Measurements from ENCODE around the gene YRDC.

Gene YRDC

GRCh38 chr1:37845049-37845646 lies 37.1 kb upstream of the YRDC start:
- Histone ChIP-seq H3K4me3 (ENCODE audit: low read depth in 1 of 2, low read length in 2 of 2) (no peak overlapping the region), H3K36me3 (ENCODE audit: control insufficient read depth in 1 of 2, insufficient read depth in 2 of 2, low read length in 2 of 2) (peaks cover 0 to 13% of the 10 kb centered on the region in 2 donors), H3K9me3 (ENCODE audit: control insufficient read depth in 1 of 2, low read length in 2 of 2) (no peaks in the 10 kb centered on the region), H3K27ac (ENCODE audit: low read depth, low read length) (no peak overlapping the region), H3K4me1 (ENCODE audit: control insufficient read depth in 1 of 2, insufficient read depth in 2 of 2, low read length in 2 of 2) (peaks cover 10 to 27% of the 10 kb centered on the region in 2 donors), H3K9ac (ENCODE audit: low read depth in 1 of 2, low read length in 2 of 2) (no peak overlapping the region), H3K27me3 (ENCODE audit: control insufficient read depth in 1 of 2, insufficient read depth in 2 of 2, low read length in 2 of 2) (no peaks in the 10 kb centered on the region)

GRCh38 chr1:37844536-37844935 lies 36.5 kb upstream of the YRDC start:
- peaks cover 5 to 18% of the 10 kb centered on the region in 2 donors for H3K36me3 ChIP-seq (ENCODE audit: control insufficient read depth in 1 of 2, insufficient read depth in 2 of 2, low read length in 2 of 2)
- peaks cover 10 to 27% of the 10 kb centered on the region in 2 donors for H3K4me1 ChIP-seq (ENCODE audit: control insufficient read depth in 1 of 2, insufficient read depth in 2 of 2, low read length in 2 of 2)
- H3K9ac ChIP-seq (ENCODE audit: low read depth in 1 of 2, low read length in 2 of 2) = no peak overlapping the region
- no peak overlapping the region for H3K27ac ChIP-seq (ENCODE audit: low read depth, low read length)
- no peaks in the 10 kb centered on the region for H3K27me3 ChIP-seq (ENCODE audit: control insufficient read depth in 1 of 2, insufficient read depth in 2 of 2, low read length in 2 of 2)
- H3K9me3 ChIP-seq (ENCODE audit: control insufficient read depth in 1 of 2, low read length in 2 of 2) = no peaks in the 10 kb centered on the region
- H3K4me3 ChIP-seq (ENCODE audit: low read depth in 1 of 2, low read length in 2 of 2) = no peak overlapping the region

GRCh38 chr1:37841652-37842051 lies 33.6 kb upstream of the YRDC start:
- no peak overlapping the region for H3K4me3 ChIP-seq (ENCODE audit: low read depth in 1 of 2, low read length in 2 of 2)
- no peaks in the 10 kb centered on the region for H3K27me3 ChIP-seq (ENCODE audit: control insufficient read depth in 1 of 2, insufficient read depth in 2 of 2, low read length in 2 of 2)
- H3K9me3 ChIP-seq (ENCODE audit: control insufficient read depth in 1 of 2, low read length in 2 of 2) = no peaks in the 10 kb centered on the region
- peaks cover 4 to 18% of the 10 kb centered on the region in 2 donors for H3K4me1 ChIP-seq (ENCODE audit: control insufficient read depth in 1 of 2, insufficient read depth in 2 of 2, low read length in 2 of 2)
- no peak overlapping the region for H3K27ac ChIP-seq (ENCODE audit: low read depth, low read length)
- no peak overlapping the region for H3K9ac ChIP-seq (ENCODE audit: low read depth in 1 of 2, low read length in 2 of 2)
- H3K36me3 ChIP-seq (ENCODE audit: control insufficient read depth in 1 of 2, insufficient read depth in 2 of 2, low read length in 2 of 2) = peaks cover 18 to 41% of the 10 kb centered on the region in 2 donors

- H3K27ac ChIP-seq (ENCODE audit: low read depth, low read length) = no peak overlapping the region
- peaks cover 0 to 9% of the 10 kb centered on the region in 2 donors for H3K4me1 ChIP-seq (ENCODE audit: control insufficient read depth in 1 of 2, insufficient read depth in 2 of 2, low read length in 2 of 2)
- no peak overlapping the region for H3K4me3 ChIP-seq (ENCODE audit: low read depth in 1 of 2, low read length in 2 of 2)
- H3K9me3 ChIP-seq (ENCODE audit: control insufficient read depth in 1 of 2, low read length in 2 of 2) = no peaks in the 10 kb centered on the region
- no peaks in the 10 kb centered on the region for H3K27me3 ChIP-seq (ENCODE audit: control insufficient read depth in 1 of 2, insufficient read depth in 2 of 2, low read length in 2 of 2)
- H3K9ac ChIP-seq (ENCODE audit: low read depth in 1 of 2, low read length in 2 of 2) = no peak overlapping the region
- peaks cover 22 to 48% of the 10 kb centered on the region in 2 donors for H3K36me3 ChIP-seq (ENCODE audit: control insufficient read depth in 1 of 2, insufficient read depth in 2 of 2, low read length in 2 of 2)
These were observed 32.7 kb upstream of the YRDC start for GRCh38 chr1:37840711-37841110.

- peaks cover 0 to 1% of the 10 kb centered on the region in 2 donors for H3K4me1 ChIP-seq (ENCODE audit: control insufficient read depth in 1 of 2, insufficient read depth in 2 of 2, low read length in 2 of 2)
- no peak overlapping the region for H3K9ac ChIP-seq (ENCODE audit: low read depth in 1 of 2, low read length in 2 of 2)
- H3K9me3 ChIP-seq (ENCODE audit: control insufficient read depth in 1 of 2, low read length in 2 of 2) = no peaks in the 10 kb centered on the region
- H3K27me3 ChIP-seq (ENCODE audit: control insufficient read depth in 1 of 2, insufficient read depth in 2 of 2, low read length in 2 of 2) = no peaks in the 10 kb centered on the region
- H3K4me3 ChIP-seq (ENCODE audit: low read depth in 1 of 2, low read length in 2 of 2) = no peak overlapping the region
- H3K27ac ChIP-seq (ENCODE audit: low read depth, low read length) = no peak overlapping the region
- peaks cover 31 to 57% of the 10 kb centered on the region in 2 donors for H3K36me3 ChIP-seq (ENCODE audit: control insufficient read depth in 1 of 2, insufficient read depth in 2 of 2, low read length in 2 of 2)
These were observed 31.7 kb upstream of the YRDC start for GRCh38 chr1:37839676-37840075.

GRCh38 chr1:37836788-37837187 lies 28.8 kb upstream of the YRDC start:
- H3K27me3 ChIP-seq (ENCODE audit: control insufficient read depth in 1 of 2, insufficient read depth in 2 of 2, low read length in 2 of 2) = no peaks in the 10 kb centered on the region
- H3K36me3 ChIP-seq (ENCODE audit: control insufficient read depth in 1 of 2, insufficient read depth in 2 of 2, low read length in 2 of 2) = peaks cover 46 to 79% of the 10 kb centered on the region in 2 donors
- no peak overlapping the region for H3K4me3 ChIP-seq (ENCODE audit: low read depth in 1 of 2, low read length in 2 of 2)
- H3K9me3 ChIP-seq (ENCODE audit: control insufficient read depth in 1 of 2, low read length in 2 of 2) = no peaks in the 10 kb centered on the region
- no peak overlapping the region for H3K27ac ChIP-seq (ENCODE audit: low read depth, low read length)
- H3K9ac ChIP-seq (ENCODE audit: low read depth in 1 of 2, low read length in 2 of 2) = no peak overlapping the region
- no peaks in the 10 kb centered on the region for H3K4me1 ChIP-seq (ENCODE audit: control insufficient read depth in 1 of 2, insufficient read depth in 2 of 2, low read length in 2 of 2)

GRCh38 chr1:37831809-37832208 lies 23.8 kb upstream of the YRDC start:
- Histone ChIP-seq H3K27me3 (ENCODE audit: control insufficient read depth in 1 of 2, insufficient read depth in 2 of 2, low read length in 2 of 2) (no peaks in the 10 kb centered on the region), H3K27ac (ENCODE audit: low read depth, low read length) (no peak overlapping the region), H3K9ac (ENCODE audit: low read depth in 1 of 2, low read length in 2 of 2) (no peak overlapping the region), H3K36me3 (ENCODE audit: control insufficient read depth in 1 of 2, insufficient read depth in 2 of 2, low read length in 2 of 2) (peaks cover 35 to 61% of the 10 kb centered on the region in 2 donors), H3K9me3 (ENCODE audit: control insufficient read depth in 1 of 2, low read length in 2 of 2) (no peaks in the 10 kb centered on the region), H3K4me1 (ENCODE audit: control insufficient read depth in 1 of 2, insufficient read depth in 2 of 2, low read length in 2 of 2) (peaks cover 0 to 6% of the 10 kb centered on the region in 2 donors), H3K4me3 (ENCODE audit: low read depth in 1 of 2, low read length in 2 of 2) (no peak overlapping the region)

GRCh38 chr1:37831109-37831508 lies 23.1 kb upstream of the YRDC start:
- Histone ChIP-seq H3K36me3 (ENCODE audit: control insufficient read depth in 1 of 2, insufficient read depth in 2 of 2, low read length in 2 of 2) (peaks cover 31 to 56% of the 10 kb centered on the region in 2 donors), H3K9me3 (ENCODE audit: control insufficient read depth in 1 of 2, low read length in 2 of 2) (no peaks in the 10 kb centered on the region), H3K27ac (ENCODE audit: low read depth, low read length) (no peak overlapping the region), H3K27me3 (ENCODE audit: control insufficient read depth in 1 of 2, insufficient read depth in 2 of 2, low read length in 2 of 2) (no peaks in the 10 kb centered on the region), H3K4me1 (ENCODE audit: control insufficient read depth in 1 of 2, insufficient read depth in 2 of 2, low read length in 2 of 2) (peaks cover 0 to 6% of the 10 kb centered on the region in 2 donors), H3K4me3 (ENCODE audit: low read depth in 1 of 2, low read length in 2 of 2) (no peak overlapping the region), H3K9ac (ENCODE audit: low read depth in 1 of 2, low read length in 2 of 2) (no peak overlapping the region)

- Histone ChIP-seq H3K27me3 (ENCODE audit: control insufficient read depth in 1 of 2, insufficient read depth in 2 of 2, low read length in 2 of 2) (no peaks in the 10 kb centered on the region), H3K27ac (ENCODE audit: low read depth, low read length) (no peak overlapping the region), H3K36me3 (ENCODE audit: control insufficient read depth in 1 of 2, insufficient read depth in 2 of 2, low read length in 2 of 2) (peaks cover 15 to 40% of the 10 kb centered on the region in 2 donors)
These were observed 20.5 kb upstream of the YRDC start for GRCh38 chr1:37828410-37829074.

GRCh38 chr1:37825506-37825905 lies 17.5 kb upstream of the YRDC start:
- H3K9ac ChIP-seq (ENCODE audit: low read depth in 1 of 2, low read length in 2 of 2) = no peak overlapping the region
- no peaks in the 10 kb centered on the region for H3K27me3 ChIP-seq (ENCODE audit: control insufficient read depth in 1 of 2, insufficient read depth in 2 of 2, low read length in 2 of 2)
- no peak overlapping the region for H3K4me3 ChIP-seq (ENCODE audit: low read depth in 1 of 2, low read length in 2 of 2)
- peaks cover 16 to 41% of the 10 kb centered on the region in 2 donors for H3K36me3 ChIP-seq (ENCODE audit: control insufficient read depth in 1 of 2, insufficient read depth in 2 of 2, low read length in 2 of 2)
- H3K27ac ChIP-seq (ENCODE audit: low read depth, low read length) = no peak overlapping the region
- no peaks in the 10 kb centered on the region for H3K9me3 ChIP-seq (ENCODE audit: control insufficient read depth in 1 of 2, low read length in 2 of 2)
- peaks cover 0 to 6% of the 10 kb centered on the region in 2 donors for H3K4me1 ChIP-seq (ENCODE audit: control insufficient read depth in 1 of 2, insufficient read depth in 2 of 2, low read length in 2 of 2)

More at GRCh38 chr1:37828410-37829074, 20.5 kb upstream of the YRDC start:
- H3K4me3 ChIP-seq (ENCODE audit: low read depth in 1 of 2, low read length in 2 of 2) = no peak overlapping the region
- H3K4me1 ChIP-seq (ENCODE audit: control insufficient read depth in 1 of 2, insufficient read depth in 2 of 2, low read length in 2 of 2) = peaks cover 0 to 6% of the 10 kb centered on the region in 2 donors
- H3K9ac ChIP-seq (ENCODE audit: low read depth in 1 of 2, low read length in 2 of 2) = no peak overlapping the region
- H3K9me3 ChIP-seq (ENCODE audit: control insufficient read depth in 1 of 2, low read length in 2 of 2) = no peaks in the 10 kb centered on the region
